Activated CD4-positive, alpha-beta T cell treated with anti-CD3 and anti-CD28 coated beads, Interleukin-2, amount 50 U/mL, for 48 hours (primary cell): Measurements from ENCODE around the gene CPA1.

Experiments used
- DNase-seq, 2 experiments: peaks; one replicate each; pipeline ENCODE4 v3.0.0-alpha.2; 2020

Gene CPA1

GRCh38 chr7:130356121-130356875 lies 24.0 kb upstream of the CPA1 start:
- no peak for DNase-seq

- no peak for DNase-seq
Measured at GRCh38 chr7:130356876-130357611, 23.2 kb upstream of the CPA1 start.

- no peak for DNase-seq
Measured at GRCh38 chr7:130358471-130358870, 21.8 kb upstream of the CPA1 start.

GRCh38 chr7:130359276-130359857 lies 20.9 kb upstream of the CPA1 start:
- DNase-seq, result no peak

GRCh38 chr7:130360518-130360917 lies 19.8 kb upstream of the CPA1 start:
- no peak for DNase-seq

GRCh38 chr7:130361681-130362080 lies 18.6 kb upstream of the CPA1 start:
- DNase-seq, result no peak

- DNase-seq, result no peak
Measured at GRCh38 chr7:130362251-130362816, 18.0 kb upstream of the CPA1 start.

- peak; percentile 64 to 78 for DNase-seq
Measured at GRCh38 chr7:130363026-130363847, 17.1 kb upstream of the CPA1 start.

GRCh38 chr7:130364451-130364850 lies 15.8 kb upstream of the CPA1 start:
- no peak for DNase-seq

- DNase-seq, result no peak
Measured at GRCh38 chr7:130365088-130365487, 15.2 kb upstream of the CPA1 start.

GRCh38 chr7:130365511-130366441 lies 14.5 kb upstream of the CPA1 start:
- no peak for DNase-seq

GRCh38 chr7:130366564-130366963 lies 13.7 kb upstream of the CPA1 start:
- DNase-seq, result no peak

- no peak for DNase-seq
Measured at GRCh38 chr7:130367088-130367755, 13.1 kb upstream of the CPA1 start.

GRCh38 chr7:130367836-130368746 lies 12.2 kb upstream of the CPA1 start:
- DNase-seq, result no peak

GRCh38 chr7:130369110-130369711 lies 11.1 kb upstream of the CPA1 start:
- no peak for DNase-seq

- DNase-seq, result no peak
Measured at GRCh38 chr7:130369831-130370550, 10.3 kb upstream of the CPA1 start.

- DNase-seq, result no peak
Measured at GRCh38 chr7:130371046-130371445, 9.2 kb upstream of the CPA1 start.

- DNase-seq, result no peak
Measured at GRCh38 chr7:130372402-130373165, 7.7 kb upstream of the CPA1 start.
